GM19025 (cell line): ENCODE data around the gene RPS3.

Source experiments
- ATAC-seq: cut with Tn5 transposase; IDR thresholded peaks from one replicate; pipeline ENCODE4 v1.9.1; 2021; ENCODE audit warnings: mild to moderate bottlenecking, low read depth, moderate library complexity; ENCODE audit not compliant: unreplicated experiment

Gene RPS3

DNA sequence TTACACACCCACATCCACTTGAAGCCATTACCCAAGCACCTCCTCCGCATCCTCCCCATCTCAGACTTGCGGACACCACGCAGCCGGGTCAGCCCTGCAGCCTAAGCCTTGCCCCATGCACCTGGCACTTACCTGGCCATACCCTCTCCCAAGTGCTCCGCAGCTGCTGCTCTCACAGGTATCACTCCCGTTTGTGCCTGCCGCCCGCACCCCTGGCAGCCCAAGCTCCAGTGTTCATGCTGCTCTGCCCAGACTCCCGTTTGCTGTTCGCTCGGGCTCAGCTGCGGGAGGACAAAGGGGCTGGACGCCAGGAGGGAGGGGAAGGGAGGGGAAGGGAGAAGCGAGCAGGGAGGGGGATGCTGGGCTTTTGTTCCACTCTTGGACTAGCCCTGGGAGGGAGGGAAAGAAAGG lies 33.6 kb downstream of the RPS3 start, which contains the start of gene KLHL35:
KLHL35 (minus strand) TSS at position 293 of the 411 bp plus-strand sequence. CDS start 2,574 bp downstream, outside the sequence.
- no peak for ATAC-seq

DNA sequence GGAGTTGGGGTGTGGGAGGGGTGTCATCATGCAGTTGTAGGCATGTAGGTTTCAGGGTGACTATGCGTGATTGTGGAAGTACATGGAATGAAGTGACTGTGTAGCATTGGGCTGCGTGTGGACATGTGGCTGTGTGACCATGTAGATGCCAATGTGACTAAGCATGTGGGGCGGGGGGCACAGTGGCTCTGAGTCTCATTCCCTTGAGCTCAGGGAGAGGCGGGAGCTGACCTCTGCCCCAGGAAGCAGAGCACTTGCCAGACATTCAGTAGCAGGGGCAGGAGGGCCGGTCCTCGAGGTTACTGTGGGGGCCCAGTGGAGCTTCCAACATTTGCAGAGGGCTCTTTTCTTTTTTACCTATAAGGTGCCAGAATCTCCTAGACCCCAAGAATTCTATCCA lies 34.1 kb downstream of the RPS3 start:
- ATAC-seq, result no peak

DNA sequence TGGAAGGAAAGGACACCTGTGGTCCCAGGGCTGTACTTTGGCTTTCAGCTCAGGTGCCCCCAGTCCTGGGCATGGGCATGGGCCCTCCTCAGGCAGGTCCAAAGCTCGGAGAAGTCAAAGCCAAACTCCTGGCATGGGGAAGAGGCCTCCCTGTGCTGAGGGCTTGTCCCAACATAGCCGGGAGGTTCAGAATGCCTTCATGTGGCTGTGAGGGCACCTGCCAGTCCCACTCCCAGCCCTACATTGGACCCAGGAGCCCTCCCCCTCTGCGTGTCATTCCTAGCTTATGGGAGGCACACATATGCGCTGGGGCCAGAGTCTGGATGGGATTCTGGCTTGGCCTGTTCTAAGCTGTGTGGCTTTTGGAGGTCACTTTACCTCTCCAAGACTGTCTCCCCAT lies 34.7 kb downstream of the RPS3 start:
- ATAC-seq, result no peak

DNA sequence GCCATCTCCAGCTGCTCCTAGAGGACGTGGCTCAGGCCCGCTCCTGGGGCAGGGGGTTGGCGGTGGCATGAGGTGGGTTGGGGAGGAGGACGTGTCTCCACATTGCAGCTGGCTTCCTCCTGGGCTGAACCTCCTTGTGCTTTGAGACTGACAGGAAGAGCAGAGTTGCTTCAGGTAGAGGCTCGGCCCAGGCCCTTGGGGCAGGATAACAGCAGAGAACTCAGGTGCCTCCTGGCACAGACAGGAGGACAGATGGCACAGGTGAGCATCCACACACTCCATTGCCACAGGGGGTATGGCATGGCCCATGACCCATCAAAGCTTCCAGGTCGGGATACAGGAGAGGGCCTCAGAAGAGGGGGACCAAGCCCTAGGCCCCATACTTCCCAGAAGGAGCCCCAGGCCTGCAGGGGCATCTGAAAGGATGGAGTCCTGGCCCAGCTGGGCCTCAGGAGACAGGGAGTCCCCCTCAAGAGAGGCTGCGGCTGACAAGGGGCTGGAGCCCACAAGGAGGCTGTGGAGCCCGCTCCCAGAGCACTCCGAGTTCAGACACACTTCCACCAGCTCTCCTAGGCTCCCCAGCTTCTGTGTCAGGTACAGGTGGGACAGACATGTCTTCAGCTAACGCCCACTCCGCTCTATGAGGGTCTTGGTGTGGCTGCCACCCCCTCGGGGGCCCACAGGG lies 35.7 kb downstream of the RPS3 start:
- ATAC-seq, result no peak

DNA sequence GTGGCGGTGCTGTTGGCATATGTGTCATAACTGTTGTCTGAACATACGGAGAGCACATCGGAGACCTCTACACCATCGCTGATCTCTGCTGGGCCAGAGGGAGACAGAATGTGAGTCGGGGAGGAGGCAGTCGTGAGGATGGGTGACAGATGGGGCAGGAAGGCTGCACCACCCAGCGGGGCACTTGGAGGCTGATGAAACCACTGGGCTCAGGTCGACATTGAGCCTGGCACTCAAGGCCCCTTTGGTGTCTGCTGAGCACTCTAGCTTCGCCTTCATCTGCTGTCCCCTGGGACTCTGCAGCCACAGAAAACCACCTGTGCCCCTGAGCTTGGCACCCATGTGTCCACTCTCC lies 36.2 kb downstream of the RPS3 start:
- ATAC-seq, result no peak

DNA sequence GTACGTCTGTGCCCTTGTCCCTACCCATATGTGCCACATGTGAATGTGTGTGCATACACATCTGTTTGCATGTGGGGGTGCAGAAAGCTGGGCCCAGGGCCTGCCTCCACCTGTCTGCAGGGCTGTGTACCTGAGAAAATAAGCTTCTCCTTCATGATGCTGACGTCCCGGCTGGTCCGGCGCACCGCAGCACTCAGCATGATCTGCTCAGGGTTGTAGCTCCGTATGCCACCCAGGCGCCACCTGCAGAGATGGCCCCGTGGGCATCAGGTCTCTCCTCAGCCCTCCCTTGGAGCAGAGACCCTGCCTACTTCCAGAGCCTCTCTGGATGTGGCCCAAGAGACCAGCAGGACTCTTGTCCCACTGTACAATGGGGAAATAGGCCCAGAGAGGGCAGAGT lies 37.5 kb downstream of the RPS3 start:
- ATAC-seq, result no peak

DNA sequence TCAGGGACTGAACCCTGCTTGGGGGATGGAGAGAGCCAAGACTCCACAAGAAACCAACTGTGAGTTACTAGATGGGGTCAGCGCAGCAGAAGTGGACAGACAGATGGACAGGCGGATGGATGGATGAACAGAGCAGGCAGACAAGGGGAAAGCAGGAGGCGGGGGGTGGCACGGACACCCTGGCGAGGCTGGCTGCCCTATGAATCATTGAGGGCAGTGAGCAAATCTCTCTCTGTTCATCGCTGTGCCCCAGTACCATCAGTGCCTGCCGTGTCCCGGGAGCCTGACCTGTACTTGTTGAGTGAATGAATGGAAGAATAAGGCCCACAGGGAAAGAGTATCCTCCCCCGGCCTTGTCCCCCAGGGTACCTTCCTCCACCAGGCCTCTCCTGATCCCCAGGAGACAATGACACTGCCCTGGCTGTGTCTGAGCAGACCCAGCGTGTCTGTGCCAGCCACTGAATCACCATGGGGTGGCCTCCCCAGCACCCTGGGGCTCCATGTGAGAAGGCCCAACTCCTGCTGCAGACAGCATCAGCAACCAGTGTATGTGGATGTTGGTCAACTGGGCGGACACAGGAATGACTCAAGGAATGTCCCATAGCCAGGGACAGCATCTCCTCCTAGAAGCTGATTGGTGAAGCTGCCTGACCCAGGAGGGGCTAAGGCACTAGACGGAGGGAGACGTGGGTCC lies 38.8 kb downstream of the RPS3 start:
- ATAC-seq, result no peak

DNA sequence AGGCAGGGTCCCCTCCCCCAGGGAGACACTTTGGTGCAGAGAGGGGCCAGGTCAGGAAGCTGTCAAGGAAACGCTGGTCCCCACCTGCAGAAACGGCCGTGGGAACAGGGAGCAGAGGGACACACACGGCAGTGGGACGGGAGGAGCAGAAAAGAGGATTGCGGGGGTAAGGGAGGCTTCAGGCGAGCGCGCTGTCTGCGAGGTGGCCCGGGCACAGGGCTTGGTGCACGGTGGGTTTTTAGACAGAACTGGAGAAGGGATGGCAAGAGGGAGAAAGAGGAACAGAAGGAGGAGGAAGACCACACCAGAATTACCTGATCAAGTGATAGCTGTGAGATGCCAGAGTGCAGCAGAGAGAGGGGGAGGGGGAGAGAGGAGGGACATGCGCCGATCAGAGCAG lies 39.7 kb downstream of the RPS3 start:
- ATAC-seq, result no peak

DNA sequence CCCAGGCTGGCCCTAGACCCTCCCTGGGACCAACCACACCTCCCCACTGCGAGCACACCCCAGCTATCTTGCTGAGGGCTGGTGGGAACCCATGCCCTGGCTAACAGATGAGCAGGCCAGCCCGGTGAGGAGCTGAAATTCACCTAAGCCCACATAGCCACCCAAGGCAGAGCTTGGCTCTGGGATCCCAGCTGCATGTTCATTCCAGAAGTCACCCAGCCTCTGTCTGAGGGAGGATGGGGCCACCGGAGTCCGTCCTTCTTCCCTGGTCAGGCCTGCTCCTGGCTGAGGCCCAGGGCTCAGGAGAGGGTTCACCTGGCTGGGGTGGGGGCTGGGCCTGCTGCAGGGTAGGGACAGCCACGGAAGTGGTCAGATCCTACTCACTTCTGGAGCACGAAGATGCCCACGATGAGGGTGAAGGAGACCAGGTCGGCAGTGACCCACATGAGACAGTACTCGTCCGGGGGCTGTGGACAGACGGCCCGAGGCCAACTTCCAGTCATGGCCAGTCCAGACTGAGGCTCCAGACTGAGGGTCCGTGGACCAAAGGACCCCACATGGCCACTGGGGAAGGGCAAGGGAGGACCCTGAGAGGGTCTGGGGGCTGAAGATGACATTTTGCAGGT lies 40.3 kb downstream of the RPS3 start:
- no peak for ATAC-seq

DNA sequence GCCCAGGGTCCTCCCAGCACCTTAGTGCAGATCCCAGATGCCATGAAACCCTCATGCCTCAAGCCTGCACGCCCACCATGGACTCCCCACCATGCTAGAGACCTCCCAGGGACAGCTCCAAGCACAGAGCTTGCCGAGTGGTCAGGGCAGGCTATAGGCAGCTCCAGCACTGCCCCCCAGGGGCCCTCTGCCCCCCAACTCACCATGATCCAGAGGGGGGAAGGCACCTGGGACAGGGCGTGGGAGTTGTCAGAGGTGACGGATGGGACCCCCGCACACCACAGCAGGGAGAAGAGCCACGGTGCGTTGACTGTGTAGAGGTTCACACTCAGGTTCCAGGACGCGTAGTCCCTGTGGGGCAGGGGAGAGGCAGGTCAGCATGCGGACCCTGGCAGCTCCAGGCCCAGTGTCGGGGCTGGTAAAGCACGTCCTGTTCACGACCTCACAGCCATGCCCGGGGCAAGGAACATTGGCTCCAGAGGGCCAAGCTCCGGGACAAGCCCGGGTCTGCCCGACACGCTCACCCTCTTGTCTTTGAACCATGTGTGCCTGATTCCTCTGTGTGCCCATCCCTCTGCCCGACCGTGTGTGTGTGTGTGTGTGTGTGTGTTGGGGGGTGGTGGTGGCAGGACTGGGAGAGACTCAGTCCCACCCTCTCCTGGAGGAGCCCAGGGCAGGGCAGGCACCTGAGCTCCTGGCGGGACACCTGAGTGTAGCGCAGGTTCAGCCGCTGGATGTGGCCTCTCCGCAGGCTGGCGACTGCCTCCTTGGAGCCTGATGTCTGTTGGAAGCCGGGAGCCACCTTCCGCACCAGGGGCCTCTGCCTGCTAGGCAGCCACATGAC lies 41.9 kb downstream of the RPS3 start:
- no peak for ATAC-seq

DNA sequence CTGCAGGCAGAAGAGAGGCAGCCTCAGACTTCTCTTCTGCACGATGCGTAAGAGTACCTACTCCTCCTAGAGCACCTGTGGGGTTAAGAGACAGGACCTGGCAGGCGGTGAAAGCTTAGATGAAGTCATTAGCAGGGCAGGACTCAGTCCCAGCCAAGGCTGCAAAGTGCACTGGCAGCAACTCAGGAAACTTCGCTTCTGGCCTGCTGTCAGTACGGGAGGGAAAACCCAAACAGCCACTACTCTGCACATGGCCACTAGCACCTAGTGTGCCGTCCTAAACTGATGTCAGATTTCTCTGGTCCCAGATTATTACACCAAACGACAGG lies 42.5 kb downstream of the RPS3 start:
- ATAC-seq, result no peak

DNA sequence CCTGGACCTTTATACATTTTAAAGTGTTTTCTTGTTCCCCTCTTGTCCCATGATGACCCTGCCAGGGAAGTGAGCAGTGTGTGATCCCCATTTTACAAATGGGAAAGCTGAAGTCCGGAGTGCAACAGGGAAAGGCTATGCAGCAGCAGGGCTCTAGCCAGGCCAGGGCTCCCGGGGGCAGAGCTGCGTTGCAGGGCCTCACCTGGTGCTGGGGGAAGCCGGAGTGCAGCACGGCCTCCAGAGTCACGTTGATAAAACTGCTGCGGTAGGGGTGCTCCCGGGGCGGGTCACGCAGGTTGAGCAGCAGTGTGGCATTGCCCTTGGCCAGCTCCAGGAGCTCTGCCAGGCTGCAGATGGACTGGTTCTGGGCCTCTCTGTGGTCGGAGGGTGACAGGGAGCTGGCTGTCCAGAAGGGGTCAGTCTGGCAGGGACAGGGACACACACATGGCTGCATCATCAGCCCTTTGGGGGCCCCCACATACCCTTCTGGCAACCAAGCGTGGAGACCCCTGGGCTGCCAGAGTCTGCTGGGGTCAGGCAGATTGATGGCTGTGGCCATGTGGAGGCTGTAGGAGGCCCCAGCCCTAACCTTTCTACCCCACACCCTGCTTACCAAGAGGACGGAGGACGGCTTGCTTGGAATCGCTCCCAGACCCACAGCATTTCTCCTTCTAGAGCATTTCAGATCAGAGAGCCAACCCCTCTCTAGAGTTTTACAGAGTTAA lies 43.0 kb downstream of the RPS3 start:
- no peak for ATAC-seq

DNA sequence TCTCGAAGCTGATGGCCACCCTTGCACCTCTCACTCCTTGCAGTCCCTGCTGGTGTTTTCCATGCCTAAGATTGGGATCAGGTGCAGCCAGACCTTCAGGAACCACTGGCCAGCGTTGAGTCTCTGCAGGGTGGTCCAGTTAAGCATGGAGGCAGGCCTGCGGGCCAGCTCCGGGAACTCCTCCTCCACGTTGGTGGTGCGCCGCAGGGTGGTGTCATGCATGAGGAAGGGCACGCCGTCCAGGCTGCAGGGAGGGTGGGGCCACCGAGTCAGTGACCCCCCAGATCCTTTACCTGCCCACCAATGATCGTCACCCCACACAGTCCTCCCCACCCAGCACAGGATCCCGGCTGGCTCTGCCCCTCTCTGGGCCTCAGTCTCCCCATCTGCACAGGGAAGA lies 43.7 kb downstream of the RPS3 start:
- ATAC-seq, result no peak

DNA sequence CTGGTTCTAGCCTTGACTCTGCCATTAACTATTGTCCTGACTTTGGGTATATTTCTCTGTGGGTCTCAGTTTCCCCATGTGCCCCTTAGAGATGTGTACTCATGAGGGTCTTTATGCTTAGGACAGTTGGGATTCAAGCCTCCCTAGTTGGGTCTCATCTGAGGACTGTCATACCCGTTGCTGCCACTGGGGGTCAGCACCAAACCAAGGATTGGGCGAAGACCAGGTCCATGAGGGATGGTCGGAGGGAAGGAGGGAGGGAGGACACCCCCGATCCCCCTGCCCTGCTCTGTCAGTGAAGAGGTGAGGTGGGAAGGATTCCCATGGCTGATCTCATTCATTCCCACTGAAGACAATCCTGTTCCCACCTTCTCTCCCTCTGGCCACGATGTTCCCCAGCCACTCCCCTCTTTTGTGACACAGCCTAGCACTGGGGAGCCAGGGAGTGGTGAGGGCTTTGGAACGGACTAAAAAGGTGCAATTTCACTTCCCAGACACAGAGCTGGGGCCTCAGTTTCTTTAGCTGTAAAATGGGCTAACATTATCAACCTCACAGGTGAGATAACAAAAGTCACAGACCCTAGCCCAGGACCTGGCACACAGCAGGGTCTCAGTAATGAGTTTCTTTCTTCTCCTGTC lies 46.1 kb downstream of the RPS3 start:
- no peak for ATAC-seq

DNA sequence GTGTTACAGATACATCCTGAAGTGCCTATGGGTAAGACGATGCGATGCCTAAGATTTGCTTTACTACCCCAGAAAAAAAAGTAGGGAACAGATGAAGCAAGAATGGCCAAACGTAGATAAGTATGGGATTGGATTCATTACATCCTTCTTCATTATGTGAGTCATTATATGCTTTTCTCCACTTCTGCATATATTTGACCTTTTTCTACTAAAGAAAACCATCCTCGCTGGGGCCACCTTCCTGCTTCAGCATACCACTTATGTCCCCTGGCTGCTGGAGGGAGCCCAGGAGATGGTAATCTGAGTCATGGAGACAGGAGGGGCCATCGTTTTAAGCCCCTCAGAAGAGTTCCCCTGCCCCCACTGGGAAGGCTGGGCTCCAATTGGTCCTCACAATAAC lies 48.1 kb downstream of the RPS3 start:
- no peak for ATAC-seq

DNA sequence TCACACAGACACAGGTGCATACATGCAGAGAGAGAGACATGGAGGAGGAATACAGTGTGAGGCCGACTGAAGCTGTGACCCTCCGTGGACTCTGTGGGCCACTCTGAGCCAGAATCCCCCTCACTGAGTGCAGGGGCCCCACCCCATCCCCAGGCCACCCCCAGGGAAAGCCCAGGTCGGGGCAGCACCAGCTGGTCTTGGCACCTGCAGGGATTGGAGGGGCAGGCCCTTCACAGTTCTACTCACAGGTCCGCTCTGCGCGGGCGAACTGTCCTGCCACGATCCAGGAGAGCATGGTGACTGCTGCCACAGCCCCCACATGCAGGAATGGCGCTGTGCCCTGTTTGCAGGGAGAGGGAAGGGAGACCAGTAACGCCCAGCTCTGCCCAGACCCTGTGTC lies 50.0 kb downstream of the RPS3 start:
- ATAC-seq, result no peak

DNA sequence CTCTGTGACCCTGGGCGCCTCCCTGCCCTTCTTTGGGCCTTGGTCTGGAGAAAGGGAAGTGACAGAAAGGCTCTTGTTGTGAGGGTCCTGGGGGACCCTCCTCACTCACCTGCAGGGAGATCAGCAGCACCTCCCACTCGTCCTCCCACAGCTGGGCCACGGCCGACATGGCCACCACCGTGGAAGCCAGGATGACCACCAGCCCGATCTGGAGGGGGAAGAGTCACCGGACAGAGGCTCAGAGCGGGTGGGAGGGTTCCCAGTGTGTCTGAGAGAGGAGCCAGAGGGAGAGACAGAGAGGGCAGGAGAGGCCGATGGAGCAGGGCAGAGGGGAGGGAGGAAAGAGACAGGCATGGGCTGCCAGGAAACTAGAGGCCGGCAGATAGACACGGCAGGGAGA lies 50.5 kb downstream of the RPS3 start:
- ATAC-seq, result no peak

DNA sequence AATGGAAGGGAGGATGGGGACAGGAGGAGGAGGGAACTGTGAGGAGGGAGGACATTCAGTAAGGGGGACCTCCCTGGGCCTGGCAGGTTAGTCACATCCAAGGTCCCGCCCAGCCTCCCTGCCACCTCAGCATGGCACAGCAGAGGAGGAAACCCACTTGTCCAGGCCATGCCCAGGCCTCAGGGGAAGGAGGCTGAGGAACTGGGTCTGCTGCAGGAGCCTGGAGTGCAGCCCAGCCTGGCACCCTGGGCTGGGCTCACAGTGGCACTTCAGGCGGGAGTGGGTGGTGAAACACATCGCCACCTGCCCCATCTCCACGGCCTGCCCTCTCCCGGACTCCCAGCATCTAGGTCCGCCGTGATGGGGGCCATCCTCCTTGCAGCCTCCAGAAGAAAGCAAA lies 50.9 kb downstream of the RPS3 start:
- no peak for ATAC-seq

DNA sequence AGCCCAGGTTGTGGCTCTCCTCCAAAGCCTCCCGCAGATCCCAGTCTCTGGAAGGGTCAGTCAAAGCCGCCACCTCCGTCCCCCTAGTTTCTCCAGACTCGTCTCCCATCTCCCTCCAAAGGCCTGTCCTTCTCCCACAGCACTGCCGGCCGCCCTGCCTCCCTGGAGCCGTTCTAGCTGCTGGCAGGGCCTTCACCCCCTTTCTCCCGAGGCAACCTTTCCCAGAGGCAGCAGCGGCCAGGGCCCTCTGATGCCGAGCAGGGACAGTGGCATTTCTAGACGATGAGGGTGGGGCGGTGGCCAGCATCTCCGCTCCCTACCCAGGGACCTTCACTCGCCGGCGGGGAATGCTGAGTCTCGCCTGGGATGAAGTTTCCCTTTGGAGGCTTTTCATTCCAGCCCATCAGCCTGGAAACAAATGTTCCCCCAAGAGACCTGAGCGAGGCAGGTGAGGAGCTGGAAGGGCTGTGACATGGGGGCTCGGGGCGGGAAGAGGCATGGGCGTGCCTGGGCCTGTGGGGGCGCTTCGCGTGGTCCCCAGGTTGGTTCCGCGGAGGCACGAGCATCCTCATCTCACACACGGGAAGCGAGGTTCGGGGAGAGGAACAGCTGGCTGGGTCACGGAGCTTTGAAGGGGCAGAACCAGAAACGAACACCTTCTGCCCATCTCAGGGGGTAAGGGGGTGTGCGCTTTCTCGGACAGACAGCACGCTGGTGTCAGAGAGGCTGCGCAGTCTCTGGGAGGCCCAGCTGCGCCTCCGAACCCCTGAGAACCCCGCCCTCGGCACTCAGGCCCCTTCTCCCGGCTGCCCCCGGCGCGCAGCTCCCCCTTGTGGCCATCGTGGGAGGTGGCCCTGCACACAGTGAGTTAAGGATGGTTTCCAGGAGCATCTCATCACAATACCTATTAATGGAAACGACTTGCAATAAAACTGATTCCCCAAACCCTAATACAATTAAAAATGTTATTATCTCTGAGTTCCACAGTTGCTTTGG lies 51.8 kb downstream of the RPS3 start:
- ATAC-seq, result no peak
